ENCODE measurements around the gene GGNBP2.

GRCh38 chr17:36525888-36526287, 18.8 kb upstream of the GGNBP2 start:
- TF ChIP-seq POLR2A (IDR thresholded peaks at IDR 0.05; ENCODE audit: low read length) (no peak), GATA1 (IDR thresholded peaks at IDR 0.05; ENCODE audit: low read depth, low read length) (no peak)

Data from erythroblast (primary cell).